ENCODE results near the gene RERG. TPM values are rescaled to one million over a fixed set of nuclear protein-coding genes. Genes with fewer than 3 reads are reported as not detected.
A peak's percentile ranks its signal among the peaks of the same experiment; 100 is the strongest.

The RERG gene
- total RNA-seq, 1 experiment from 2014 or later = 2.9 TPM

DNA sequence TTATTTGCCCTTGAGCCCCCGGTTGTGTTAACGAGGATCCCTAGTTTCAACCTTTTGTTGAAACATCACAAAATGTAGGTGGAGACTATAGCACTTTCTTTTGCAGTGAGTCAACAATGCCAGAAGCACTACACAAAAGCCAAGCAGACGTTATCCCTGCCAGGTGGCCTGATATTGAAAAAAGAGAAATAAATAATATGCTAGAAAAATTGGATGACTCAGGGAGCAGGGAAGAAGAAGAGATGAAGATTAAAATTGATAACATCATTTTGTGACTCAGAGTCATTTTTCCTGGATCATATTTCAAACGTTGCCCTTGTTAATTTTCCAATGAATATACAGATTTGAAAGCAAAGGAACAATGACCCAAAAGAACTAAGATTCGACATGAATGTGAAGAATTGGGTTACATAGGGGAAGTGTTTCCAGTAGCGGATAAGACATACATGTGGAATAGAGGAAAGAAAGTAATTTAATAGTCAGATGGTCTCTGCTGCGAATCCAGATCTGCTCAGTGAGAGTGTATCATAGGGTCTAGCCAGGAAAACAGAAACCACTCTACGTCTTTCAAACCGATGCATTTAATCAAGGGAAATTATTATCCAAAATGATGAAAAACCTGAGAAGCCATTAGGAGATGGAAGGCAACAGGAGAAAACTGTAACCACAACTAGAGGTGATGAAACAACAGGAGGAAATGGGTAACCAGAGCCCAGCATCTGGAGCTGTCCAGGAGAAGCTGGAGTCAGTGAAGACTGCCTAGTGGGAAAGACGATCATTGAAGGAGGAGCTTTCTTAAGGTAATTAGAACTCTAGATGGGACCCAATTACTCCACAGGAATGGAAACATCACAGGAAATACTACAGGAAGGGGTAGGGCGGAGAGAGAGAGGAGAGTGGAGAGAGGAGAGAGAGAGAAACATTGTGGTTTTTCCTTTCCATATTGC is 57.9 kb downstream of the RERG start:
- in situ Hi-C loops (cut with HindIII; ENCODE audit: low pct_unique_long_range_greater_than_20kb, low sequenced_read_pairs) = no loop called here
- no peak for DNase-seq (ENCODE audit: low read depth)

DNA sequence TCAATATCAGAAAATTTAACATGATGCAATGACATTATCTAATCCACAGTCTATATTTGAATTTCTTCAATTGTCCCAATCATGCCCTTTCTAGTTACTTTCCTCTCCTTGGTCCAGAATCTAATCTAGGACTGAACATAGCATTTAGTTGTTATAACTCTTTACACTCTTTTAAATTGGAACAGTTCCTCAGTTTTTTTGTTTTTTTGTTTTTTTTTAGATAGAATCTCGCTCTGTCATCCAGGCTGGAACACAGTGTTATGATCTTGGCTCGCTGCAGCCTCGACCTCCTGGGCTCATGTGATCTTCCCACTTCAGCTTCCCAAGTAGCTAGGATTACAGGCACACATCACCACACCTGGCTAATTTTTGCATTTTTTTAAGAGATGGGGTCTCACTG is 63.1 kb downstream of the RERG start:
- DNase-seq (ENCODE audit: low read depth) = no peak
- in situ Hi-C loops (cut with HindIII; ENCODE audit: low pct_unique_long_range_greater_than_20kb, low sequenced_read_pairs) = no loop called here

DNA sequence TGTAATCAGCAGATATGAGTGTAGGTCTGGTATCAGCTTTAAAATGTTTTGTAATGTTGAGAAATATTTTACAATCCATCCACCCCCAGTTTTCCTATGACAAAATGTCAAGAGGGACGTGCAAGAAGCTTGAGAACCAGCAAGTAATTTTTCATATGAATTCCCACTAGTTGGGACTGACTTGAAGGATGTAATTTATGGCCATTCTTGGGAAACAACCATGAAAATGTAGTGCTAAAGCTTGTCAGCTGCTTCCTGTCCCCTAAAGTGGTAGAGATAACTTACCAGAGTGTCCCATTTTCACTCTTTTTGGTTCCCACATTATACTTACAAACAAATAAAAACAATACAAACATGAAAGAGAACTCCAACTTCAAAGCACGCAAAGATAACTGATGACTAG is 63.9 kb downstream of the RERG start:
- DNase-seq (ENCODE audit: low read depth) = no peak
- in situ Hi-C loops (cut with HindIII; ENCODE audit: low pct_unique_long_range_greater_than_20kb, low sequenced_read_pairs) = no loop called here

DNA sequence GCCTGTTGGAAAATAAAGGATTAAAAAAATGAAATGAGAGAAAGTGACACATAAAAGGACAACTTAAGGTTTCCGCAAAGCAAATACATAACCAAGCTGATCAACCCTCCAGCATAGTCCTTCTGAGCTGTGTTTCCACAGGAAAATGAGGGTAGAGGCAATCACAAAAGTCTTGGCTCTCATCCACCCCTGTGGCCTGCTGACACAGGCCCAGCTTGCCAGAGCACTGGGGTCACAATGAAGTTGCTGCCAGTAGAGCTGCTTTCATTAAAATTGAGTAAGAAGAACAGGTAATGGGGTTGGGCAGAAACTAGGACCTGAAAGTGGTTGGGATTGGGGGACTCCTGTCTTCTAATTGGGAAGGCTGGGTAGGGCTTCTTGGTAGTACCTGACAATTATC is 65.9 kb downstream of the RERG start:
- in situ Hi-C loops (cut with HindIII; ENCODE audit: low pct_unique_long_range_greater_than_20kb, low sequenced_read_pairs) = no loop called here
- no peak for DNase-seq (ENCODE audit: low read depth)

DNA sequence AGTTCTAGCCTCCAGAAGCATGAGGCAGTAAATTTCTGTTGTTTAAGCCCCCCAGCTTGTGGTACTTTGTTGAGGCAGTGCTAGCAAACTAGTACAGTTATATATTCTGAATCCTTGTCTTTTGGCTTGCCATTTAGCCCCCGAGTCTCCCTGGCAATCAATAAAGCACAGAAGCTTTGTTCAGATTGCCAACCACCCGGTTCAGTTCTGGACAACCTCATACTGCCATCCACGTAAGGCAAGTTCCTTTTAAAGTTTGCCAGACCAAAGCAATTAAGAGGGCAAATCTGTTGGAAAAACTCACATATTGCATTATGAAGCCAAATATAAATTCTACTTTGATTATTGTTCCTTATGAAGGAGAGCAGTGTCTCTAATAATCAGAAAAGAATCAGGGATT is 67.1 kb downstream of the RERG start:
- in situ Hi-C loops (cut with HindIII; ENCODE audit: low pct_unique_long_range_greater_than_20kb, low sequenced_read_pairs) = no loop called here
- DNase-seq (ENCODE audit: low read depth) = no peak

DNA sequence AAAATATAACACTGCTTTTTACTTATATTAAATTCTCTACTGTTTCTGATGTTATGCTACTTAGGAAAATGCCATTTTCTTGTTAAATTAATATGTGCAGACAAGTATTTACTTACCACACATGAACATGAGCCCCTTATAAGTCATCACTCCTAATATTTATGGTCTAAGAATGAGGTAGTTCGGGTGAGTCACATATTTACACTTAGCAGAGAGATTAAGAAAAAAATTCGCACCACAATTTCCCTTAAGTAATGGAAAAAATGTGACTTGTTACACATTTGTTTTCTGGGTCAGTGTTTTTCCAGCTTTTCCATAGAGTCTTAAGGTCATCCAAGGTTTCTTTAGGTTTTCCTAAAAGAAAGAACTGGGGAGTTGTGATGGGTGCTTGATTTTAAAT is 68.3 kb downstream of the RERG start:
- in situ Hi-C loops (cut with HindIII; ENCODE audit: low pct_unique_long_range_greater_than_20kb, low sequenced_read_pairs) = no loop called here
- peak; percentile 74 for DNase-seq (ENCODE audit: low read depth)

DNA sequence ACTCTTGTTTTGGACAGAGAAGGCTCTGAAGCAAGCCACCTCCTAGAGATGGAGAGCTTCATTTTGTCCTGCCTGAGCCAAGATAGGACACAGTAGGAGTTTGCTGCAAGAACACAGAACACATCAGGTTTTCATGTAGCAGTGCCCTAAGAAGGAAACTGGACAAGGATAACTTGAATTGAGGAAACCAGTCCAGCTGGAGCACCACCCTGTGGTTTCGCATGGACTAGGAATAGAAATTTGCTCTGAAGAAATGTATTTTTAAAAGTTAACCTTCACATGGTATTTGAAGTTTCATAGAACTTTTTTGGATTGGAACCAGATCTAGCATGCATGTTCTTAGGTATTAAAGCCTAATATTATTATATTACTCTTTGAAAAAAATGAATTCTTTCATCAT is 68.8 kb downstream of the RERG start:
- in situ Hi-C loops (cut with HindIII; ENCODE audit: low pct_unique_long_range_greater_than_20kb, low sequenced_read_pairs) = no loop called here
- no peak for DNase-seq (ENCODE audit: low read depth)

DNA sequence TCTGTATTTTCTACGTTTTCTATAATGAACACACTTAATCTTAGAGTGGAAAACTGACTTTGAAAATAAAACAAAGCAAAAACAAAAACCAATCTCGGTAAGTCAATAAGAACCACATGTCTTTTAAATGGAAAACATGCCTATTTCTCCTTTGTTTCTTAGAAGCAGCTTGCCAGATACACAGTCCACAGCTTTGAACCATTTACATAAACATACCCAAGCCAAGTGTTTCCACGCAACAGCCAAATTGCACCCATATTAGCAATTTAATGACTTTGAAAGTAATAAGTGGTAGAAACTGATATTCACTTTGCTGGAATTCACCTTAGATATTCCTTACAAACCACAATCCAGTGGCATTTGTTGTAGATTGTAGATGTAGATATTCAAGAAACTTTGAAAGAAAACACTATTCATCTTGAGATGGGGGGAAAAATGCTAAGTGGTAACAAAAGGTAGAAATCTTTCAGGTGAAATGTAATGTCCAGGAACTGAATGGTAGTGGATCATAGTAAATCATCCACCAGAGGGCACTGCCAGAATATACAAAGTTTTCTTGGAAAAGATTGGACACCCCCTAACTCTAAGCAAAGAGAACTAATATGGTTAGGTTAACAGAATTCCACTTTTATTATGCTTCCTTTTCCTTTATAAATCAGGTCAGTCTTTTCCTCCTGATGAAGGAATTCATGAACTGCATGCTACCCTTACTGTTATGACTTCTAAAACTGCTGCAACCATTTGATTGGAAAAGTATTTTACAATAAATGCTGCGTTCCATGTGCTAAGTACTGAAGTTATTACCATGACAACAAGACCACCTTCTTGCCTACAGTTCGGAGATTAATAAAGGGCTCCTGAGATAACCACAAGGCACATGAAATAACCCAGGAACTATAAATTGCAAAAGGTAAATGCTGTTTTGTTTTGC is 69.8 kb downstream of the RERG start:
- DNase-seq (ENCODE audit: low read depth) = peak; percentile 36
- in situ Hi-C loops (cut with HindIII; ENCODE audit: low pct_unique_long_range_greater_than_20kb, low sequenced_read_pairs) = no loop called here

DNA sequence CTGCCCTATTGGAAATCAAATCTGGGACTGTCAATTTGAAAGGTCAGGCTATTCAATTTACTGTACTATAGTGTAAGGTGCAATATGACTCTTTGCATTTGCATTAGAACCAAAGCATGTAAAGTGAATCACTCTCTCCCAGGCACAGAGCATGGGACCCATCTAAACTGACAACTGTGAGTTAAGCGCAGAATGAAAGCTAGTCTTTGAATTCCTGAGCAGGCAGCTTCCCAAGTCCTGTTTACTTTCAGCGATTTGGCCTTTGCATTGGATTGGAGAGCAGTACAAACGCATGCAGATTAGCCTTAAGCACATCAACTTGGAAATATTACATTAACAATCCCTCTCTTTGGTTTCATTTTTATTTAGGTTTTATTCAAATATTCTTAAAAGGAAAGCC is 74.6 kb downstream of the RERG start:
- DNase-seq (ENCODE audit: low read depth) = no peak

DNA sequence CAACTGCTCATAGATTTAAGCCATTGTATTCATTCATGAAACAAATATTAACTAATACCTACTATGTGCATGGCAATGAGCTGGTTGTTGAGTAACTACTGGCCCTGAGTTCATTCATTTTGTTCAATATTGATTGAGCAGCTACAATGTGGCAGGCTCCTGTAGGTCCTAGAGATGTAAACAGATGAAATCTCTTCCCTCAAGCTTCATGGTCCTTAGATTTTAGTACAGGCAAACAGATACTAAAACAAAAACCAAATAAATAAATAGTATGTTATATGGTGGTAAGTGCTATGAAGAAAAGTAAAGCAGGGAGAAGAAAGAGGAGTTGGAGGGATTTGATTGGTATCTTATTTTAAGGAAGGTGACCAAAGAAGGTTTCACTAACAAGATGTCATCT is 77.8 kb downstream of the RERG start:
- DNase-seq (ENCODE audit: low read depth) = no peak
- in situ Hi-C loops (cut with HindIII; ENCODE audit: low pct_unique_long_range_greater_than_20kb, low sequenced_read_pairs) = no loop called here

More for the DNA sequence above, 74.6 kb downstream of the RERG start:
- in situ Hi-C loops (cut with HindIII; ENCODE audit: low pct_unique_long_range_greater_than_20kb, low sequenced_read_pairs) = no loop called here

DNA sequence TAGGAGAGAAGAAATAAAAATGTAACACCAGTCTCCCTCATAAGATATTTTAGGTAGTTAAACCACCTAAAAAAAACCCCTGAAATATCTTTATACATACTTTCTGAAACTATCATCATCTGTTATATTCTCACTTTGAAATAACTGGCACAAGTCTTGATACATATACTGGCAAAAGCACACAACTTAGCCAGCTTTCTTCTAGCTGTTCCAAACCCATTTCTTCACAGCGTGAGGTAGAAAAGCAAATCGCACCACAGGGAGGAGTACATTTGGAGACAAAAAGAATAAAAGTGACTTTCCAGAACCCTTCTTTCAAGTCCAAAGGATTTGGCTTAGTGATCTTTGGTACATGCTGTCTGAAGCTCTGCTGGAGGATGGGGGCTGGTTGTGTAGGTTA is 78.5 kb downstream of the RERG start:
- in situ Hi-C loops (cut with HindIII; ENCODE audit: low pct_unique_long_range_greater_than_20kb, low sequenced_read_pairs) = no loop called here
- DNase-seq (ENCODE audit: low read depth) = no peak

DNA sequence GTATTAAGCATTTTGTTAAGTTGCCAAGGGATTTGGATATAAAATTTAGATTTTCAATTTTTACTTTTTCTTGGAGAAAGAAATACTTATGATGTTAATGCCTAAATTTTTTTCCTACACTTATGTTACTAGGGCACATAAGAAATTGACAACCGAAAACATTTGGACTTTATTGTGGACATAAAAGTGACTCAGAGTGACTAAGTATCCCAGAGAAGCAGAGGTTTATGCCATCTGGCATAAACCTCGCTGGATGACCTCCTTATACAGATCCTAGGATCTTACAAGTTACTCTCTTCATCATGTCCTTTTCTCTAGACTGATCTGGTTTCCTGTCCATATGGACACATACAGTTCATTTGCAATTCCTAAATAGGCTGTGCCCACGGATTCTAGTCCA is 89.8 kb downstream of the RERG start:
- DNase-seq (ENCODE audit: low read depth) = no peak
- in situ Hi-C loops (cut with HindIII; ENCODE audit: low pct_unique_long_range_greater_than_20kb, low sequenced_read_pairs) = no loop called here

DNA sequence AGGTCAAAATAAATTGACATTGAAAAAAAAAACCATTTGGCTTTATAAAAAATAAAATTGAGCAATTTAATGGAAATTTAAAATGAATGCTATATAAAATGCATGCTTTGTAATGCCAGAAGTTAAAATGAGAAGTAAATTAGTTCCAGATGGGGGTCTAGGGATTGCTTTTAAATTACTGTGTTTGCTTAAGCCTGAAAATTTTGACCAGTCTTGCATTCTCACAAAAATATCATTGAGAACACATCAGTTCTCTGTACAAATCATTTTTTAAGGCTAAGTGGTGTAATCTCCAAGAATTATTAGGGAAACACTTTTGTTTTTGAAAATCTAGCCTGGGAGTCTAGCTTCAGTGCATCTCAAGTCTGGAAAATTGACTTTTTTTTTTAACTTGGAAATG is 90.7 kb downstream of the RERG start:
- in situ Hi-C loops (cut with HindIII; ENCODE audit: low pct_unique_long_range_greater_than_20kb, low sequenced_read_pairs) = no loop called here
- no peak for DNase-seq (ENCODE audit: low read depth)

DNA sequence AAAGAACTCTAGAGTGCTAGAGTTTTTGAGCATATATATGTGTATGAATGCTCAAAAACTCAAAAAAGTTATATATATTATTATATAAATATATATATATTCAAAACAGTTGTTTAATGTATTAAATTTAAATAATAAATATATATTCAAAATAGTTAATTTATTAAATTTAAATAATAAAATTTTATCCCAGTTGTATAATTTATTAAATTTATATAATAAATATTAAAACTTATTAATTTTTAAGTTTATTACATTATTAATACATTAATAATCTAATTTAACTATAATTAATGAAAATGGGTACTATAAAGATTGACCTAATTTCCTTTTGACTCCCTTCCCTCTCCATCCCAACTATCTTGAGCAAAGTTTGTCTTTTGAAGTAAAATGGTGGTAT is 97.8 kb downstream of the RERG start:
- no peak for DNase-seq (ENCODE audit: low read depth)
- in situ Hi-C loops (cut with HindIII; ENCODE audit: low pct_unique_long_range_greater_than_20kb, low sequenced_read_pairs) = no loop called here

DNA sequence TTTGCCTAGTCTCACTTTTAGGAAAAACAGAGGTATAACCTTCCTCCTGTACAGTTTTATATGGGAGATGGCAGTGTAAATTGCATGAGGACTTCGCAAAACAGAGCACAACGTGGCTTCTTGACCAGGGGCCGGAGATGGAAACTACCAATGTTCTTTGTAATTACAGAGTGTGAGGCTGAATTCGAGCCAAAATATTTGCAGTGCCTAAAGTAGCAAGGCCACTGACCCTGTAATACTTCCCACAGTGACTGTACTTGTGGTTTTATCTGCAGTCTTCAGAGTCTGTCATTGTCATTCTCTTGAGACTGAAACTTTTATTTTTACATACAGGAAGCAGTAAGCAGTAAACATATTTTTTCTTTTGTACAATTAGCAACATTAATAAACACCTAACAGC is 98.9 kb downstream of the RERG start:
- in situ Hi-C loops (cut with HindIII; ENCODE audit: low pct_unique_long_range_greater_than_20kb, low sequenced_read_pairs) = no loop called here
- DNase-seq (ENCODE audit: low read depth) = no peak

DNA sequence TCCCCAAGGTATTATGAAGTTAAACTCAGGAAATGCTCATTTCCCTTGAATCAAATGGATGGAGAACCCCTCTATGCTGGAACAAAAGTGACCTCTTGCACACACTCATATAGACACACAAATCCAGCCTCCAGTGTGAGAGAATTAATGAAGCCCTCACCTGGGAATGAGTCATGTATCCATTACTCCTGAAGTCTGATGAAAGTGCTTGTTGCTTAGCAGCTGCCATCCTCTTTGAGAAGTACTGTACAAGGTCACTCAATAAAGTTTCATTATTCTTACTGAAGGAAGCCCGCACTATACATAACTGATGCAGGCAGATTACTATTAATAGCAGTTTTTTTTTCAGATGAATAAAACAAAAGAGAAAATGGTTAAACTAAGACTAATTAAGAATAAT is 102.3 kb downstream of the RERG start:
- in situ Hi-C loops (cut with HindIII; ENCODE audit: low pct_unique_long_range_greater_than_20kb, low sequenced_read_pairs) = no loop called here
- no peak for DNase-seq (ENCODE audit: low read depth)

DNA sequence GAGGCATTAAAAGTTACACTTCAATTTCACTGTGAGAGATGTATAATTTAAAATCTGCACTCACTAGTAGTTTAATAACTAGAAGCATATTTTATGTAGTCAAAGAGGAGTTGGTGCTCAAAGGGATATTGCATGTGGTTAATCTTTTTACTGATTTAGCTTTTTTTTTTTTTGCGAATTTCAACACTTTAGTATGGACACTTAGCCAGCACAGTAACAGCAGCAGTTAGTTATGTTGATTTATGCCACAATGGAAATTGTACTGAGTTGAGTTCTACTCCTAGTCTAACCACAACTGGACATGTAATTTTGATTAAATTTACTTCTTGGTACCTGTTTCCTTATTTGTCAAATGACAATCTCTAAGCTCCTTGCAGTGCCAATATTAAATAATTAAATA is 104.2 kb downstream of the RERG start:
- in situ Hi-C loops (cut with HindIII; ENCODE audit: low pct_unique_long_range_greater_than_20kb, low sequenced_read_pairs) = no loop called here
- DNase-seq (ENCODE audit: low read depth) = no peak

DNA sequence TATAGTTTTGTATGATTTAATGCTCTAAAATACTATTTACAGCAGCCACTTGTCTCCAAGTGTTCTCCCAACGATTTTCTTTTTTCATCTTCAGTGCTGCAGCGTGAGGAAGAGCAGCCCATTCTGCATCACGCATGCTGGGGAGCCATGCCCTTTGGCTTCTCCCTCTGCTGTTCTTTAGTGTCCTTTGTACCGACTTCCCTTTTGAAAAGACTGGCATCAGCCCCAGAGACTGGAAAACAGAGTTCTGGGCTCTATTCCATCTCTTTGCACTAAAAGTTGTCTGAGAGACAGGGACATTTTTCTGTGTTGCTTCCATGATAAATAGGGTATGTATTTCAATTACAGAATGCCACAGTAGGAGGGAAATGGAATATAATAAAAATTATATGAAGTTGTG is 105.1 kb downstream of the RERG start:
- DNase-seq (ENCODE audit: low read depth) = no peak
- in situ Hi-C loops (cut with HindIII; ENCODE audit: low pct_unique_long_range_greater_than_20kb, low sequenced_read_pairs) = no loop called here

DNA sequence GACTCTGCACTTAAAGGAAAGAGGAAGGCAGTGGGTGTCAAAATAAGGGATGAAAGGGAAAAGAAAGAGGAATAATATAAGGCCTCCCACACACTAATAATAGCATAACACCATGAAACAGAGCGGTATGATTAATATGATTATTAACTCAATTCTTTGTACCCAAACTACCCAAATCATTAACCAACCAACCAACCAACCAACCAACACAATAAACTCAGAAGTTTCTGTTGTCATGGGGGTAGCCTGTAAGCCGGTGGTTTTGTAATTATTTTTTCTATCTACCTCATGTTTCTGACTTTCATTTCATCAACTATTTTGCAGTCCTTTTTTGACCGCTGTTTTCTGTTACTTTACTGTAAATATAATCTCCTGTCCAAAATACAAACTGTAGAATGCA is 105.8 kb downstream of the RERG start:
- DNase-seq (ENCODE audit: low read depth) = no peak
- in situ Hi-C loops (cut with HindIII; ENCODE audit: low pct_unique_long_range_greater_than_20kb, low sequenced_read_pairs) = no loop called here
